Measurements from ENCODE around the gene CLIP4.

GRCh38 chr2:29216609-29216909 is 101.3 kb downstream of the CLIP4 start:
- no peak for TF ChIP-seq POLR2A (IDR thresholded peaks at IDR 0.05; ENCODE audit: low read depth, low read length)
- no peak for TF ChIP-seq TAF1 (IDR thresholded peaks at IDR 0.05; ENCODE audit: borderline replicate concordance, low read depth, low read length)
- no peak for TF ChIP-seq POLR2AphosphoS5 (IDR thresholded peaks at IDR 0.05; ENCODE audit: low read depth, low read length)
